ENCODE results near the gene CAP1. TPM values are rescaled to one million over a fixed set of nuclear protein-coding genes. Genes with fewer than 3 reads are reported as not detected.

CAP1 gene
- total RNA-seq, 1 experiment from 2014 or later = 243 TPM

- H2AFZ ChIP-seq (ENCODE audit: low read length) = no peak overlapping the region
- peaks cover 22% of the 10 kb centered on the region for H3K4me1 ChIP-seq (ENCODE audit: insufficient read depth, low read length)
- DNase-seq = no peak
- H3K4me3 ChIP-seq (ENCODE audit: low read length) = no peak overlapping the region
- TF ChIP-seq EZH2 (IDR thresholded peaks at IDR 0.05; ENCODE audit: low read length, unreplicated experiment) = no peak
- TF ChIP-seq EZH2phosphoT487 (IDR thresholded peaks at IDR 0.05; ENCODE audit: borderline replicate concordance, low read length) = no peak
- no peak for TF ChIP-seq CTCF (conservative IDR thresholded peaks at IDR 0.05; ENCODE audit: low read depth, low read length)
- no peaks in the 10 kb centered on the region for H3K27me3 ChIP-seq (ENCODE audit: low read length)
- CTCF ChIA-PET = no interaction called here
- H3K79me2 ChIP-seq (ENCODE audit: low read length) = peaks cover 86% of the 10 kb centered on the region
- no peak overlapping the region for H3K9ac ChIP-seq (ENCODE audit: low read length)
- ATAC-seq = no peak
- H3K36me3 ChIP-seq (ENCODE audit: low read depth, low read length) = peaks cover 27% of the 10 kb centered on the region
- no peaks in the 10 kb centered on the region for H3F3A ChIP-seq (ENCODE audit: low read length, unreplicated experiment)
- H3K9me2 ChIP-seq (replicated peaks; ENCODE audit: low read length) = no peaks in the 10 kb centered on the region
- no peaks in the 10 kb centered on the region for H3K9me3 ChIP-seq (ENCODE audit: low read length)
- intact Hi-C loops (cut with micrococcal nuclease) = no loop called here
- POLR2A ChIA-PET (ENCODE audit: unreplicated experiment) = interaction anchor here (0.7 kb wide), 1 partner anchor 388 kb away, joined by 4 read pairs; no protein-coding TSS in a partner anchor
- peaks cover 46% of the 10 kb centered on the region; the same call in 1 of the 2 replicates for H4K20me1 ChIP-seq (ENCODE audit: low read length)
- peak overlapping the region; percentile 33 for H3K4me2 ChIP-seq (ENCODE audit: low read length)
- H3K27ac ChIP-seq (ENCODE audit: low read length) = no peak overlapping the region
- no TSS peak for BruUV-seq (replicated peaks)
These were observed 3.6 kb downstream of the CAP1 start for GRCh38 chr1:40044110-40044509.

GRCh38 chr1:40045182-40045581, 4.7 kb downstream of the CAP1 start:
- Histone ChIP-seq H3K27ac (ENCODE audit: low read length) (no peak overlapping the region), H3K9ac (ENCODE audit: low read length) (no peak overlapping the region), H3K9me3 (ENCODE audit: low read length) (no peaks in the 10 kb centered on the region), H3K4me2 (ENCODE audit: low read length) (no peak overlapping the region), H3K36me3 (ENCODE audit: low read depth, low read length) (peaks cover 27% of the 10 kb centered on the region), H3F3A (ENCODE audit: low read length, unreplicated experiment) (no peaks in the 10 kb centered on the region), H3K79me2 (ENCODE audit: low read length) (peaks cover 97% of the 10 kb centered on the region), H2AFZ (ENCODE audit: low read length) (no peak overlapping the region), H3K9me2 (replicated peaks; ENCODE audit: low read length) (no peaks in the 10 kb centered on the region), H3K4me1 (ENCODE audit: insufficient read depth, low read length) (peaks cover 16% of the 10 kb centered on the region), H3K27me3 (ENCODE audit: low read length) (no peaks in the 10 kb centered on the region), H3K4me3 (ENCODE audit: low read length) (no peak overlapping the region), H4K20me1 (ENCODE audit: low read length) (peaks cover 46% of the 10 kb centered on the region; the same call in 1 of the 2 replicates)
- CTCF ChIA-PET = no interaction called here
- intact Hi-C loops (cut with micrococcal nuclease) = no loop called here
- ATAC-seq (no peak), DNase-seq (no peak)
- TF ChIP-seq EZH2 (IDR thresholded peaks at IDR 0.05; ENCODE audit: low read length, unreplicated experiment) (no peak), CTCF (conservative IDR thresholded peaks at IDR 0.05; ENCODE audit: low read depth, low read length) (no peak), EZH2phosphoT487 (IDR thresholded peaks at IDR 0.05; ENCODE audit: borderline replicate concordance, low read length) (no peak)
- no TSS peak for BruUV-seq (replicated peaks)
- POLR2A ChIA-PET (ENCODE audit: unreplicated experiment) = no interaction called here

- CTCF ChIA-PET = no interaction called here
- Histone ChIP-seq H3K9ac (ENCODE audit: low read length) (no peak overlapping the region), H3K9me2 (replicated peaks; ENCODE audit: low read length) (no peaks in the 10 kb centered on the region), H3K79me2 (ENCODE audit: low read length) (peaks cover 100% of the 10 kb centered on the region), H3K27ac (ENCODE audit: low read length) (no peak overlapping the region), H4K20me1 (ENCODE audit: low read length) (peaks cover 46% of the 10 kb centered on the region; the same call in 1 of the 2 replicates), H3K27me3 (ENCODE audit: low read length) (no peaks in the 10 kb centered on the region), H3K9me3 (ENCODE audit: low read length) (no peaks in the 10 kb centered on the region), H3K36me3 (ENCODE audit: low read depth, low read length) (peaks cover 29% of the 10 kb centered on the region), H2AFZ (ENCODE audit: low read length) (no peak overlapping the region), H3K4me2 (ENCODE audit: low read length) (no peak overlapping the region), H3K4me3 (ENCODE audit: low read length) (no peak overlapping the region), H3K4me1 (ENCODE audit: insufficient read depth, low read length) (peaks cover 16% of the 10 kb centered on the region), H3F3A (ENCODE audit: low read length, unreplicated experiment) (no peaks in the 10 kb centered on the region)
- POLR2A ChIA-PET (ENCODE audit: unreplicated experiment) = no interaction called here
- BruUV-seq (replicated peaks) = no TSS peak
- TF ChIP-seq EZH2phosphoT487 (IDR thresholded peaks at IDR 0.05; ENCODE audit: borderline replicate concordance, low read length) = no peak
- no peak for TF ChIP-seq EZH2 (IDR thresholded peaks at IDR 0.05; ENCODE audit: low read length, unreplicated experiment)
- ATAC-seq = no peak
- no peak for DNase-seq
- intact Hi-C loops (cut with micrococcal nuclease) = no loop called here
These were observed 5.2 kb downstream of the CAP1 start for GRCh38 chr1:40045766-40046165.

Measured in PC-3 (cell line).